HG03565 (cell line): ENCODE results near the gene OMA1.

Experiments
- ATAC-seq: cut with Tn5 transposase; IDR thresholded peaks from one replicate; pipeline ENCODE4 v1.9.1; 2021; ENCODE audit warnings: mild to moderate bottlenecking, moderate library complexity; ENCODE audit not compliant: unreplicated experiment

OMA1 gene

GRCh38 chr1:58434607-58435006 is 111.9 kb downstream of the OMA1 start:
- ATAC-seq = no peak

GRCh38 chr1:58434181-58434580 is 112.3 kb downstream of the OMA1 start:
- no peak for ATAC-seq

GRCh38 chr1:58432851-58433668 is 113.5 kb downstream of the OMA1 start:
- ATAC-seq = no peak

- no peak for ATAC-seq
Measured at GRCh38 chr1:58431901-58432620, 114.5 kb downstream of the OMA1 start.
